Erythroblast (primary cell): ENCODE data around the gene GAREM1.

Source experiments
- GATA1 ChIP-seq: IDR thresholded peaks from 2 replicates; pipeline ENCODE4 v1.6.1; 2011; ENCODE audit warnings: low read depth, mild to moderate bottlenecking, control low read depth, low read length, moderate library complexity
- POLR2A ChIP-seq: IDR thresholded peaks from 2 replicates; pipeline ENCODE4 v1.6.1; 2011; ENCODE audit warnings: mild to moderate bottlenecking, low read length

DNA sequence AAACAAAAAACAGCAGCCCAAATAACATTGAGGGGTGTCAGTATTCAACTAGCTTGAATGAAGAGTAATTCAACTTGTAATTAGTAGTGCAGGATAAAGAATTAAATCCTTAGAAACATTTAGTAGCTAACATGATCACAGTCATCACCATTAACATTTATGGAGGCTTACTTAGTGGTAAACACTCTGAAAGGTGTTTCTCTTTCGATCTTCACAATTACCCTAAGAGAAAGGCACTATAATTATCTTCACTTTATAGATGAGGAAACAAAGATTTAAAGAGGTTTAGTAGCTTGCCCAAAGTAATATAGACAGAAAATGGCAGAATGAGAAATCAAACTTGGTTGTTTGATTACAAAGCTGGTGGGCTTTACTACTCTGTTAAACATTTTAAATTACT is 81.5 kb downstream of the GAREM1 start:
- TF ChIP-seq POLR2A = no peak
- TF ChIP-seq GATA1 = no peak
